ENCODE data around the gene NTHL1. TPM values are rescaled to one million over a fixed set of nuclear protein-coding genes. Genes with fewer than 3 reads are reported as not detected.

The NTHL1 gene
- total and polyA plus RNA-seq, 3 donors from 2014 or later, result 18.0 to 35.6 (median 24.6) TPM

- Histone ChIP-seq H3K9me3 (no peaks in the 10 kb centered on the region), H3K4me3 (no peak overlapping the region), H3K36me3 (ENCODE audit: low read depth, missing control alignments) (no peaks in the 10 kb centered on the region), H3K27me3 (no peaks in the 10 kb centered on the region), H3K4me1 (peaks cover 16% of the 10 kb centered on the region), H3K27ac (no peak overlapping the region)
- DNase-seq, result no peak
- WGBS, 2 donors, result 84 to 93% methylated on average over 3 to 28 of the region's 28 CpGs
- TF ChIP-seq POLR2A (IDR thresholded peaks at IDR 0.05) (no peak), CTCF (IDR thresholded peaks at IDR 0.05) (no peak)
- intact Hi-C loops (cut with DNase I; ENCODE audit: low total_unique reads), result no loop called here
These were observed 47.6 kb downstream of the NTHL1 start for GRCh38 chr16:1999866-2000514.

GRCh38 chr16:1998852-1999801, 48.5 kb downstream of the NTHL1 start:
- no peaks in the 10 kb centered on the region for H3K36me3 ChIP-seq (ENCODE audit: low read depth, missing control alignments)
- H3K9me3 ChIP-seq, result no peaks in the 10 kb centered on the region
- H3K4me1 ChIP-seq, result peaks cover 7% of the 10 kb centered on the region
- intact Hi-C loops (cut with DNase I; ENCODE audit: low total_unique reads), result no loop called here
- TF ChIP-seq POLR2A (IDR thresholded peaks at IDR 0.05) (no peak), CTCF (IDR thresholded peaks at IDR 0.05) (no peak)
- no peaks in the 10 kb centered on the region for H3K27me3 ChIP-seq
- 89% methylated on average over 4 to 36 of the region's 39 CpGs for WGBS, 2 donors
- no peak overlapping the region for H3K4me3 ChIP-seq
- DNase-seq, result no peak
- H3K27ac ChIP-seq, result no peak overlapping the region

GRCh38 chr16:1998360-1998835, 49.2 kb downstream of the NTHL1 start:
- no peaks in the 10 kb centered on the region for H3K27me3 ChIP-seq
- no peak for TF ChIP-seq CTCF (IDR thresholded peaks at IDR 0.05)
- TF ChIP-seq POLR2A (IDR thresholded peaks at IDR 0.05), result no peak
- DNase-seq, result no peak
- no peaks in the 10 kb centered on the region for H3K9me3 ChIP-seq
- H3K4me3 ChIP-seq, result no peak overlapping the region
- 92 to 100% methylated on average over 21 to 27 of the region's 27 CpGs for WGBS, 2 donors
- H3K36me3 ChIP-seq (ENCODE audit: low read depth, missing control alignments), result no peaks in the 10 kb centered on the region
- peaks cover 3% of the 10 kb centered on the region for H3K4me1 ChIP-seq
- intact Hi-C loops (cut with DNase I; ENCODE audit: low total_unique reads), result no loop called here
- no peak overlapping the region for H3K27ac ChIP-seq

- H3K9me3 ChIP-seq, result no peaks in the 10 kb centered on the region
- no peak overlapping the region for H3K27ac ChIP-seq
These were observed 49.9 kb downstream of the NTHL1 start for GRCh38 chr16:1997494-1998359.

More at GRCh38 chr16:1997494-1998359, 49.9 kb downstream of the NTHL1 start:
- no peaks in the 10 kb centered on the region for H3K27me3 ChIP-seq
- intact Hi-C loops (cut with DNase I; ENCODE audit: low total_unique reads), result no loop called here
- no peaks in the 10 kb centered on the region for H3K36me3 ChIP-seq (ENCODE audit: low read depth, missing control alignments)
- H3K4me3 ChIP-seq, result no peak overlapping the region
- H3K4me1 ChIP-seq, result peaks cover 3% of the 10 kb centered on the region
- no peak for DNase-seq
- WGBS, 2 donors, result 90% methylated on average over 10 to 26 of the region's 26 CpGs
- TF ChIP-seq CTCF (IDR thresholded peaks at IDR 0.05) (no peak), POLR2A (IDR thresholded peaks at IDR 0.05) (no peak)

Measured in testis (tissue), 3 donors.